ENCODE data around the gene ABCA12.

- TF ChIP-seq, protein P1, sequence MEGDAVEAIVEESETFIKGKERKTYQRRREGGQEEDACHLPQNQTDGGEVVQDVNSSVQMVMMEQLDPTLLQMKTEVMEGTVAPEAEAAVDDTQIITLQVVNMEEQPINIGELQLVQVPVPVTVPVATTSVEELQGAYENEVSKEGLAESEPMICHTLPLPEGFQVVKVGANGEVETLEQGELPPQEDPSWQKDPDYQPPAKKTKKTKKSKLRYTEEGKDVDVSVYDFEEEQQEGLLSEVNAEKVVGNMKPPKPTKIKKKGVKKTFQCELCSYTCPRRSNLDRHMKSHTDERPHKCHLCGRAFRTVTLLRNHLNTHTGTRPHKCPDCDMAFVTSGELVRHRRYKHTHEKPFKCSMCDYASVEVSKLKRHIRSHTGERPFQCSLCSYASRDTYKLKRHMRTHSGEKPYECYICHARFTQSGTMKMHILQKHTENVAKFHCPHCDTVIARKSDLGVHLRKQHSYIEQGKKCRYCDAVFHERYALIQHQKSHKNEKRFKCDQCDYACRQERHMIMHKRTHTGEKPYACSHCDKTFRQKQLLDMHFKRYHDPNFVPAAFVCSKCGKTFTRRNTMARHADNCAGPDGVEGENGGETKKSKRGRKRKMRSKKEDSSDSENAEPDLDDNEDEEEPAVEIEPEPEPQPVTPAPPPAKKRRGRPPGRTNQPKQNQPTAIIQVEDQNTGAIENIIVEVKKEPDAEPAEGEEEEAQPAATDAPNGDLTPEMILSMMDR (IDR thresholded peaks at IDR 0.05; ENCODE audit: insufficient read depth, low read length): no peak
- TF ChIP-seq, protein P2, sequence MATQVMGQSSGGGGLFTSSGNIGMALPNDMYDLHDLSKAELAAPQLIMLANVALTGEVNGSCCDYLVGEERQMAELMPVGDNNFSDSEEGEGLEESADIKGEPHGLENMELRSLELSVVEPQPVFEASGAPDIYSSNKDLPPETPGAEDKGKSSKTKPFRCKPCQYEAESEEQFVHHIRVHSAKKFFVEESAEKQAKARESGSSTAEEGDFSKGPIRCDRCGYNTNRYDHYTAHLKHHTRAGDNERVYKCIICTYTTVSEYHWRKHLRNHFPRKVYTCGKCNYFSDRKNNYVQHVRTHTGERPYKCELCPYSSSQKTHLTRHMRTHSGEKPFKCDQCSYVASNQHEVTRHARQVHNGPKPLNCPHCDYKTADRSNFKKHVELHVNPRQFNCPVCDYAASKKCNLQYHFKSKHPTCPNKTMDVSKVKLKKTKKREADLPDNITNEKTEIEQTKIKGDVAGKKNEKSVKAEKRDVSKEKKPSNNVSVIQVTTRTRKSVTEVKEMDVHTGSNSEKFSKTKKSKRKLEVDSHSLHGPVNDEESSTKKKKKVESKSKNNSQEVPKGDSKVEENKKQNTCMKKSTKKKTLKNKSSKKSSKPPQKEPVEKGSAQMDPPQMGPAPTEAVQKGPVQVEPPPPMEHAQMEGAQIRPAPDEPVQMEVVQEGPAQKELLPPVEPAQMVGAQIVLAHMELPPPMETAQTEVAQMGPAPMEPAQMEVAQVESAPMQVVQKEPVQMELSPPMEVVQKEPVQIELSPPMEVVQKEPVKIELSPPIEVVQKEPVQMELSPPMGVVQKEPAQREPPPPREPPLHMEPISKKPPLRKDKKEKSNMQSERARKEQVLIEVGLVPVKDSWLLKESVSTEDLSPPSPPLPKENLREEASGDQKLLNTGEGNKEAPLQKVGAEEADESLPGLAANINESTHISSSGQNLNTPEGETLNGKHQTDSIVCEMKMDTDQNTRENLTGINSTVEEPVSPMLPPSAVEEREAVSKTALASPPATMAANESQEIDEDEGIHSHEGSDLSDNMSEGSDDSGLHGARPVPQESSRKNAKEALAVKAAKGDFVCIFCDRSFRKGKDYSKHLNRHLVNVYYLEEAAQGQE (IDR thresholded peaks at IDR 0.05; ENCODE audit: insufficient replicate concordance, low read depth): no peak
- TF ChIP-seq POLR2AphosphoS5 (IDR thresholded peaks at IDR 0.05; ENCODE audit: low read depth): no peak
- no peak for TF ChIP-seq GABPA (IDR thresholded peaks at IDR 0.05; ENCODE audit: low read depth)
- no peak for TF ChIP-seq SPI1 (IDR thresholded peaks at IDR 0.05; ENCODE audit: borderline replicate concordance, low read depth)
Measured at GRCh38 chr2:214995926-214996670, 142.3 kb downstream of the ABCA12 start.
